Activated CD8-positive, alpha-beta T cell treated with anti-CD3 and anti-CD28 coated beads, Interleukin-2, amount 10 ng/mL, durations not matched to agents 7 days and 5 days (primary cell): ENCODE data around the gene RASIP1. TPM values are rescaled to one million over a fixed set of nuclear protein-coding genes. Genes with fewer than 3 reads are reported as not detected.
A peak's percentile ranks its signal among the peaks of the same experiment; 100 is the strongest.

ENCODE experiments used
- ATAC-seq: fragments of 150-1000 bp; cut with Tn5 transposase; one replicate; pipeline ENCODE4 v1.10.0; 2021; ENCODE audit warnings: moderate library complexity
- CTCF ChIA-PET: fragments of 350-600 bp; sonication (Branson Sonifier 250); formaldehyde crosslinking; loops from one replicate; lab custom pipeline; 2021; ENCODE audit warnings: antibody characterized with exemption; lab: Charles Lee
- POLR2A ChIA-PET: fragments of 350-600 bp; sonication (Branson Sonifier 250); formaldehyde crosslinking; loops from one replicate; lab custom pipeline; 2021; ENCODE audit warnings: antibody characterized with exemption; lab: Charles Lee
- DNase-seq: peaks from one replicate; pipeline ENCODE4 v3.0.0-alpha.2; 2020
- H3K27ac Mint-ChIP-seq: one replicate; pipeline ENCODE4 v1.8.0; 2021; ENCODE audit warnings: mild to moderate bottlenecking, mixed read lengths
- H3K27me3 Mint-ChIP-seq: one replicate; pipeline ENCODE4 v1.8.0; 2021; ENCODE audit warnings: low read depth, mixed read lengths
- H3K36me3 Mint-ChIP-seq: one replicate; pipeline ENCODE4 v1.8.0; 2021; ENCODE audit warnings: low read depth, mixed read lengths
- H3K4me1 Mint-ChIP-seq: one replicate; pipeline ENCODE4 v1.8.0; 2021; ENCODE audit warnings: low read depth, mixed read lengths
- H3K4me3 Mint-ChIP-seq: one replicate; pipeline ENCODE4 v1.8.0; 2021; ENCODE audit warnings: mild to moderate bottlenecking, mixed read lengths
- H3K9me3 Mint-ChIP-seq: one replicate; pipeline ENCODE4 v1.8.0; 2022; ENCODE audit warnings: mixed read lengths; ENCODE audit not compliant: insufficient read depth
- total RNA-seq, 2 experiments: library from RNA; stranded (reverse); gene quantifications; one replicate each; pipeline ENCODE4 v1.2.3, GENCODE V29; 2021

Gene RASIP1
- total RNA-seq, 2 experiments from 2014 or later: 0.26 to 0.42 TPM

- ChIA-PET CTCF (interaction anchor here (1.1 to 1.3 kb wide), 2 partner anchors 10 to 12 kb away, joined by 3 read pairs; no protein-coding TSS in a partner anchor), POLR2A (no interaction called here)
- DNase-seq: no peak
Measured at GRCh38 chr19:48676887-48677286, 63.5 kb downstream of the RASIP1 start.

GRCh38 chr19:48676487-48676886 is 63.9 kb downstream of the RASIP1 start:
- no peak for ATAC-seq
- DNase-seq: no peak
- Mint-ChIP-seq H3K4me1 (peaks cover 8% of the 10 kb centered on the region), H3K27ac (no peak overlapping the region), H3K9me3 (no peaks in the 10 kb centered on the region), H3K27me3 (no peaks in the 10 kb centered on the region), H3K36me3 (no peaks in the 10 kb centered on the region), H3K4me3 (no peak overlapping the region)
- ChIA-PET POLR2A (no interaction called here), CTCF (interaction anchor here (1.1 kb wide), 1 partner anchor 12 kb away, joined by 3 read pairs; no protein-coding TSS in a partner anchor)

More at GRCh38 chr19:48676887-48677286, 63.5 kb downstream of the RASIP1 start:
- Mint-ChIP-seq H3K36me3 (no peaks in the 10 kb centered on the region), H3K27me3 (no peaks in the 10 kb centered on the region), H3K4me3 (no peak overlapping the region), H3K9me3 (no peaks in the 10 kb centered on the region), H3K27ac (no peak overlapping the region), H3K4me1 (peaks cover 8% of the 10 kb centered on the region)
- ATAC-seq: no peak

- POLR2A ChIA-PET: interaction anchor here (0.5 kb wide), 1 partner anchor 31 kb away, joined by 3 read pairs; no protein-coding TSS in a partner anchor
- no peaks in the 10 kb centered on the region for H3K9me3 Mint-ChIP-seq
Measured at GRCh38 chr19:48674921-48675824, 65.2 kb downstream of the RASIP1 start.

GRCh38 chr19:48674216-48674809 is 66.1 kb downstream of the RASIP1 start:
- DNase-seq (no peak), ATAC-seq (no peak)
- no peaks in the 10 kb centered on the region for H3K36me3 Mint-ChIP-seq
- H3K4me1 Mint-ChIP-seq: peaks cover 6% of the 10 kb centered on the region
- POLR2A ChIA-PET: no interaction called here
- H3K9me3 Mint-ChIP-seq: no peaks in the 10 kb centered on the region
- H3K27ac Mint-ChIP-seq: no peak overlapping the region
- CTCF ChIA-PET: interaction anchor here (0.6 to 2.9 kb wide), 16 partner anchors 10 to 185 kb away, joined by 3 to 36 read pairs (median 3); partner anchors contain the start of gene CA11
- H3K4me3 Mint-ChIP-seq: no peak overlapping the region
- H3K27me3 Mint-ChIP-seq: peaks cover 2% of the 10 kb centered on the region

More at GRCh38 chr19:48674921-48675824, 65.2 kb downstream of the RASIP1 start:
- H3K36me3 Mint-ChIP-seq: no peaks in the 10 kb centered on the region
- DNase-seq (peak; percentile 84), ATAC-seq (peak; percentile 94)
- no peaks in the 10 kb centered on the region for H3K27me3 Mint-ChIP-seq
- CTCF ChIA-PET: interaction anchor here (0.6 to 2.9 kb wide), 19 partner anchors 9 to 186 kb away, joined by 3 to 36 read pairs (median 3); partner anchors contain the start of genes CA11, RPL18 and SPHK2
- H3K4me1 Mint-ChIP-seq: peaks cover 6% of the 10 kb centered on the region
- H3K27ac Mint-ChIP-seq: no peak overlapping the region
- no peak overlapping the region for H3K4me3 Mint-ChIP-seq

GRCh38 chr19:48673436-48674100 is 66.8 kb downstream of the RASIP1 start:
- ChIA-PET CTCF (interaction anchor here (1.1 to 2.9 kb wide), 4 partner anchors 14 to 71 kb away, joined by 3 to 36 read pairs (median 9); partner anchors contain the start of gene CA11), POLR2A (no interaction called here)
- Mint-ChIP-seq H3K4me3 (no peak overlapping the region), H3K4me1 (peaks cover 6% of the 10 kb centered on the region), H3K27ac (no peak overlapping the region), H3K9me3 (no peaks in the 10 kb centered on the region), H3K36me3 (no peaks in the 10 kb centered on the region), H3K27me3 (peaks cover 2% of the 10 kb centered on the region)
- DNase-seq (no peak), ATAC-seq (no peak)

- DNase-seq (no peak), ATAC-seq (no peak)
- CTCF ChIA-PET: no interaction called here
- POLR2A ChIA-PET: no interaction called here
- H3K4me3 Mint-ChIP-seq: no peak within 1 kb of the TSS
- no peaks in the 10 kb centered on the region for H3K36me3 Mint-ChIP-seq
- peaks cover 2% of the 10 kb centered on the region for H3K27me3 Mint-ChIP-seq
- no peak within 1 kb of the TSS for H3K27ac Mint-ChIP-seq
- no peaks in the 10 kb centered on the region for H3K9me3 Mint-ChIP-seq
- H3K4me1 Mint-ChIP-seq: peaks cover 6% of the 10 kb centered on the region
Measured at GRCh38 chr19:48672994-48673393, 67.4 kb downstream of the RASIP1 start, which contains the start of gene NTN5. Gene NTN5, minus strand, starts transcription at chr19:48673017. Its CDS starts 2,031 bp downstream, at chr19:48670986.

GRCh38 chr19:48671446-48671995 is 68.9 kb downstream of the RASIP1 start:
- H3K36me3 Mint-ChIP-seq: no peaks in the 10 kb centered on the region
- H3K27ac Mint-ChIP-seq: no peak overlapping the region
- no peaks in the 10 kb centered on the region for H3K9me3 Mint-ChIP-seq
- POLR2A ChIA-PET: no interaction called here
- H3K4me3 Mint-ChIP-seq: no peak overlapping the region
- DNase-seq: no peak
- peaks cover 2% of the 10 kb centered on the region for H3K27me3 Mint-ChIP-seq
- CTCF ChIA-PET: no interaction called here
- no peak for ATAC-seq
- H3K4me1 Mint-ChIP-seq: peaks cover 6% of the 10 kb centered on the region

GRCh38 chr19:48670699-48671445 is 69.5 kb downstream of the RASIP1 start:
- CTCF ChIA-PET: no interaction called here

More at GRCh38 chr19:48670699-48671445, 69.5 kb downstream of the RASIP1 start:
- Mint-ChIP-seq H3K4me3 (no peak overlapping the region), H3K4me1 (peaks cover 6% of the 10 kb centered on the region), H3K9me3 (no peaks in the 10 kb centered on the region), H3K27me3 (peaks cover 2% of the 10 kb centered on the region), H3K36me3 (no peaks in the 10 kb centered on the region), H3K27ac (no peak overlapping the region)
- DNase-seq: no peak
- POLR2A ChIA-PET: no interaction called here
- no peak for ATAC-seq
